HepG2 (cell line): ENCODE data around the gene LRGUK. TPM values are rescaled to one million over a fixed set of nuclear protein-coding genes. Genes with fewer than 3 reads are reported as not detected.

ENCODE experiments used
- EZH2 ChIP-seq: conservative IDR thresholded peaks from 2 replicates; pipeline ENCODE4 v1.6.1; 2012; ENCODE audit warnings: mild to moderate bottlenecking, low read depth, low read length, moderate library complexity
- FOSL2 ChIP-seq: sonication (generic); formaldehyde crosslinking; IDR thresholded peaks from 2 replicates; pipeline ENCODE4 v1.4.0; 2020; ENCODE audit warnings: missing genetic modification reagents
- HMGXB4 ChIP-seq, 2 experiments: sonication (generic) in 1 of 2; formaldehyde crosslinking in 1 of 2; IDR thresholded peaks; 2 replicates each; pipeline versions ENCODE4 v1.4.0 to v1.6.1; 2018 to 2020; ENCODE audit warnings: missing genetic modification reagents in 2 of 2, borderline replicate concordance in 1 of 2, low read depth in 1 of 2, mild to moderate bottlenecking in 1 of 2, missing biosample characterization in 1 of 2
- KAT8 ChIP-seq: IDR thresholded peaks from 2 replicates; pipeline ENCODE4 v1.6.1; 2016; ENCODE audit warnings: missing genetic modification reagents, missing compliant biosample characterization
- KDM6A ChIP-seq: IDR thresholded peaks from 2 replicates; pipeline ENCODE4 v1.6.1; 2016; ENCODE audit warnings: low read depth
- LCORL ChIP-seq, 2 experiments: fragments of 450-650 bp in 1 of 2; sonication (generic) in 1 of 2; formaldehyde crosslinking in 1 of 2; IDR thresholded peaks; 2 replicates each; pipeline versions ENCODE4 v1.5.0 to v1.6.1; 2017 to 2020; ENCODE audit warnings: antibody characterized with exemption in 1 of 2, missing genetic modification reagents in 1 of 2
- MED1 ChIP-seq: sonication (generic); formaldehyde crosslinking; IDR thresholded peaks from 2 replicates; pipeline ENCODE4 v1.4.0; 2020; ENCODE audit warnings: missing genetic modification reagents
- NONO ChIP-seq, 2 experiments: fragments of 450-650 bp in 1 of 2; sonication (generic) in 1 of 2; formaldehyde crosslinking in 1 of 2; IDR thresholded peaks in 1 of 2; conservative IDR thresholded peaks in 1 of 2; 2 replicates each; pipeline versions ENCODE4 v1.6.1 to v1.8.0; 2017 to 2022; ENCODE audit warnings: mild to moderate bottlenecking in 1 of 2, missing genetic modification reagents in 1 of 2, moderate library complexity in 1 of 2
- RBAK ChIP-seq: sonication (generic); formaldehyde crosslinking; IDR thresholded peaks from 2 replicates; pipeline ENCODE4 v1.5.1; 2020; ENCODE audit warnings: mild to moderate bottlenecking, missing genetic modification reagents
- RXRA ChIP-seq: sonication (generic); formaldehyde crosslinking; IDR thresholded peaks from 2 replicates; pipeline ENCODE4 v1.5.1; 2020; ENCODE audit warnings: missing genetic modification reagents
- TBX2 ChIP-seq: sonication (generic); formaldehyde crosslinking; IDR thresholded peaks from 2 replicates; pipeline ENCODE4 v1.5.0; 2020; ENCODE audit warnings: missing genetic modification reagents, mild to moderate bottlenecking, borderline replicate concordance
- YEATS4 ChIP-seq: sonication (generic); formaldehyde crosslinking; IDR thresholded peaks from 2 replicates; pipeline ENCODE4 v1.4.0; 2020; ENCODE audit warnings: missing genetic modification reagents, borderline replicate concordance
- ZNF12 ChIP-seq: sonication (generic); formaldehyde crosslinking; IDR thresholded peaks from 2 replicates; pipeline ENCODE4 v1.5.0; 2020; ENCODE audit warnings: missing genetic modification reagents
- ZNF549 ChIP-seq: sonication (generic); formaldehyde crosslinking; IDR thresholded peaks from 2 replicates; pipeline ENCODE4 v1.5.0; 2020; ENCODE audit warnings: missing genetic modification reagents
- polyA plus RNA-seq, 8 experiments: library from polyadenylated mRNA; depleted of rRNA in 3 of 8; stranded (reverse) in 7 of 8; unstranded in 1 of 8; fragments of >200 nt; fragmentation: Illumina TruSeq in 4 of 8; extraction: Trizol in 4 of 8; gene quantifications; 2 replicates each; pipeline versions ENCODE4 v1.2.1 to v1.2.3, GENCODE V29; 2011 to 2016; ENCODE audit warnings: low read depth in 4 of 8, missing spikeins in 1 of 8, mixed read lengths in 1 of 8; ENCODE audit not compliant: insufficient read depth in 1 of 8
- total RNA-seq, 5 experiments: library from RNA; depleted of rRNA; stranded (reverse); fragments of >200 nt; fragmentation: Illumina TruSeq; extraction: Trizol; gene quantifications; 2 replicates each; pipeline ENCODE4 v1.2.3, GENCODE V29; 2016; ENCODE audit warnings: low read depth in 1 of 5
- TF ChIP-seq, protein P1 (sequence below), 2 experiments: IDR thresholded peaks; 2 replicates each; pipeline ENCODE4 v1.6.1; 2011 to 2012; ENCODE audit warnings: low read length in 2 of 2, borderline replicate concordance in 1 of 2, low read depth in 1 of 2, mild to moderate bottlenecking in 1 of 2, moderate library complexity in 1 of 2
- TF ChIP-seq, protein P2 (sequence below): IDR thresholded peaks from 2 replicates; pipeline ENCODE4 v1.6.1; 2012; ENCODE audit warnings: inconsistent platforms
- TF ChIP-seq, protein P3 (sequence below): sonication (generic); formaldehyde crosslinking; IDR thresholded peaks from 2 replicates; pipeline ENCODE4 v1.4.0; 2020; ENCODE audit warnings: missing genetic modification reagents
- TF ChIP-seq, protein P4 (sequence below): sonication (generic); IDR thresholded peaks from 2 replicates; pipeline ENCODE4 v1.6.1; 2016; ENCODE audit warnings: low read depth, borderline replicate concordance

Gene LRGUK
- total and polyA plus RNA-seq, 2 of the 13 experiments (the other 11 are each of a cell fraction or from before 2014, with no cell fraction given), result 0.18 to 0.20 TPM

GRCh38 chr7:134293002-134293740 lies 166.0 kb downstream of the LRGUK start (continued):
- 0 out of 4 replicates have a peak, but pooled peaks of 1 of the 2 experiments have one; percentile 25 for TF ChIP-seq HMGXB4 (CRISPR knock-in tag; IDR thresholded peaks at IDR 0.05; ENCODE audit: borderline replicate concordance in 1 of 2, low read depth in 1 of 2)
- TF ChIP-seq KDM6A (CRISPR knock-in tag), result peak; percentile 46; the same call in 1 of the 2 replicates
- TF ChIP-seq, protein P1, sequence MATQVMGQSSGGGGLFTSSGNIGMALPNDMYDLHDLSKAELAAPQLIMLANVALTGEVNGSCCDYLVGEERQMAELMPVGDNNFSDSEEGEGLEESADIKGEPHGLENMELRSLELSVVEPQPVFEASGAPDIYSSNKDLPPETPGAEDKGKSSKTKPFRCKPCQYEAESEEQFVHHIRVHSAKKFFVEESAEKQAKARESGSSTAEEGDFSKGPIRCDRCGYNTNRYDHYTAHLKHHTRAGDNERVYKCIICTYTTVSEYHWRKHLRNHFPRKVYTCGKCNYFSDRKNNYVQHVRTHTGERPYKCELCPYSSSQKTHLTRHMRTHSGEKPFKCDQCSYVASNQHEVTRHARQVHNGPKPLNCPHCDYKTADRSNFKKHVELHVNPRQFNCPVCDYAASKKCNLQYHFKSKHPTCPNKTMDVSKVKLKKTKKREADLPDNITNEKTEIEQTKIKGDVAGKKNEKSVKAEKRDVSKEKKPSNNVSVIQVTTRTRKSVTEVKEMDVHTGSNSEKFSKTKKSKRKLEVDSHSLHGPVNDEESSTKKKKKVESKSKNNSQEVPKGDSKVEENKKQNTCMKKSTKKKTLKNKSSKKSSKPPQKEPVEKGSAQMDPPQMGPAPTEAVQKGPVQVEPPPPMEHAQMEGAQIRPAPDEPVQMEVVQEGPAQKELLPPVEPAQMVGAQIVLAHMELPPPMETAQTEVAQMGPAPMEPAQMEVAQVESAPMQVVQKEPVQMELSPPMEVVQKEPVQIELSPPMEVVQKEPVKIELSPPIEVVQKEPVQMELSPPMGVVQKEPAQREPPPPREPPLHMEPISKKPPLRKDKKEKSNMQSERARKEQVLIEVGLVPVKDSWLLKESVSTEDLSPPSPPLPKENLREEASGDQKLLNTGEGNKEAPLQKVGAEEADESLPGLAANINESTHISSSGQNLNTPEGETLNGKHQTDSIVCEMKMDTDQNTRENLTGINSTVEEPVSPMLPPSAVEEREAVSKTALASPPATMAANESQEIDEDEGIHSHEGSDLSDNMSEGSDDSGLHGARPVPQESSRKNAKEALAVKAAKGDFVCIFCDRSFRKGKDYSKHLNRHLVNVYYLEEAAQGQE (IDR thresholded peaks at IDR 0.05; ENCODE audit: borderline replicate concordance in 1 of 2, low read depth in 1 of 2, low read length in 2 of 2), result 0 out of 4 replicates have a peak, but pooled peaks of 1 of the 2 experiments have one; percentile 24
- TF ChIP-seq RXRA (CRISPR knock-in tag), result peak; percentile 24; the same call in 1 of the 2 replicates
- TF ChIP-seq EZH2, result no peak
- TF ChIP-seq, protein P2, sequence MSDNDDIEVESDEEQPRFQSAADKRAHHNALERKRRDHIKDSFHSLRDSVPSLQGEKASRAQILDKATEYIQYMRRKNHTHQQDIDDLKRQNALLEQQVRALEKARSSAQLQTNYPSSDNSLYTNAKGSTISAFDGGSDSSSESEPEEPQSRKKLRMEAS, result peak; percentile 43; the same call in 1 of the 2 replicates
- TF ChIP-seq YEATS4 (CRISPR knock-in tag), result no peak
- TF ChIP-seq, protein P3, sequence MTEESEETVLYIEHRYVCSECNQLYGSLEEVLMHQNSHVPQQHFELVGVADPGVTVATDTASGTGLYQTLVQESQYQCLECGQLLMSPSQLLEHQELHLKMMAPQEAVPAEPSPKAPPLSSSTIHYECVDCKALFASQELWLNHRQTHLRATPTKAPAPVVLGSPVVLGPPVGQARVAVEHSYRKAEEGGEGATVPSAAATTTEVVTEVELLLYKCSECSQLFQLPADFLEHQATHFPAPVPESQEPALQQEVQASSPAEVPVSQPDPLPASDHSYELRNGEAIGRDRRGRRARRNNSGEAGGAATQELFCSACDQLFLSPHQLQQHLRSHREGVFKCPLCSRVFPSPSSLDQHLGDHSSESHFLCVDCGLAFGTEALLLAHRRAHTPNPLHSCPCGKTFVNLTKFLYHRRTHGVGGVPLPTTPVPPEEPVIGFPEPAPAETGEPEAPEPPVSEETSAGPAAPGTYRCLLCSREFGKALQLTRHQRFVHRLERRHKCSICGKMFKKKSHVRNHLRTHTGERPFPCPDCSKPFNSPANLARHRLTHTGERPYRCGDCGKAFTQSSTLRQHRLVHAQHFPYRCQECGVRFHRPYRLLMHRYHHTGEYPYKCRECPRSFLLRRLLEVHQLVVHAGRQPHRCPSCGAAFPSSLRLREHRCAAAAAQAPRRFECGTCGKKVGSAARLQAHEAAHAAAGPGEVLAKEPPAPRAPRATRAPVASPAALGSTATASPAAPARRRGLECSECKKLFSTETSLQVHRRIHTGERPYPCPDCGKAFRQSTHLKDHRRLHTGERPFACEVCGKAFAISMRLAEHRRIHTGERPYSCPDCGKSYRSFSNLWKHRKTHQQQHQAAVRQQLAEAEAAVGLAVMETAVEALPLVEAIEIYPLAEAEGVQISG (CRISPR knock-in tag), result peak; percentile 19; the same call in 1 of the 2 replicates
- TF ChIP-seq MED1, result peak; percentile 56; the same call in 1 of the 2 replicates
- peak; percentile 53; the same call in 1 of the 2 replicates for TF ChIP-seq KAT8
- no peak for TF ChIP-seq ZNF549 (CRISPR knock-in tag)
- TF ChIP-seq LCORL (IDR thresholded peaks at IDR 0.05), result peak; percentile 41; the same call in 1 of the 2 replicates
- no peak for TF ChIP-seq LCORL (CRISPR knock-in tag; IDR thresholded peaks at IDR 0.05)
- TF ChIP-seq, protein P4, sequence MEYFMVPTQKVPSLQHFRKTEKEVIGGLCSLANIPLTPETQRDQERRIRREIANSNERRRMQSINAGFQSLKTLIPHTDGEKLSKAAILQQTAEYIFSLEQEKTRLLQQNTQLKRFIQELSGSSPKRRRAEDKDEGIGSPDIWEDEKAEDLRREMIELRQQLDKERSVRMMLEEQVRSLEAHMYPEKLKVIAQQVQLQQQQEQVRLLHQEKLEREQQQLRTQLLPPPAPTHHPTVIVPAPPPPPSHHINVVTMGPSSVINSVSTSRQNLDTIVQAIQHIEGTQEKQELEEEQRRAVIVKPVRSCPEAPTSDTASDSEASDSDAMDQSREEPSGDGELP, result peak; percentile 64; the same call in 1 of the 2 replicates
- TF ChIP-seq FOSL2 (CRISPR knock-in tag), result 0 out of 2 replicates have a peak, but pooled peaks have one; percentile 21
- TF ChIP-seq RBAK (CRISPR knock-in tag), result 0 out of 2 replicates have a peak, but pooled peaks have one; percentile 47
- peak; percentile 26; the same call in 1 of the 2 replicates for TF ChIP-seq ZNF12 (CRISPR knock-in tag)
- TF ChIP-seq TBX2 (CRISPR knock-in tag), result peak; percentile 57; the same call in 1 of the 2 replicates
- TF ChIP-seq NONO (IDR thresholded peaks at IDR 0.05), result no peak
- peak; percentile 54; the same call in 1 of the 2 replicates for TF ChIP-seq NONO (CRISPR knock-in tag; conservative IDR thresholded peaks at IDR 0.05)
